ENCODE results near the gene CYP27C1. TPM values are rescaled to one million over a fixed set of nuclear protein-coding genes. Genes with fewer than 3 reads are reported as not detected.
A peak's percentile ranks its signal among the peaks of the same experiment; 100 is the strongest.

Gene CYP27C1
- total RNA-seq, 1 donor from 2014 or later, result not detected

DNA sequence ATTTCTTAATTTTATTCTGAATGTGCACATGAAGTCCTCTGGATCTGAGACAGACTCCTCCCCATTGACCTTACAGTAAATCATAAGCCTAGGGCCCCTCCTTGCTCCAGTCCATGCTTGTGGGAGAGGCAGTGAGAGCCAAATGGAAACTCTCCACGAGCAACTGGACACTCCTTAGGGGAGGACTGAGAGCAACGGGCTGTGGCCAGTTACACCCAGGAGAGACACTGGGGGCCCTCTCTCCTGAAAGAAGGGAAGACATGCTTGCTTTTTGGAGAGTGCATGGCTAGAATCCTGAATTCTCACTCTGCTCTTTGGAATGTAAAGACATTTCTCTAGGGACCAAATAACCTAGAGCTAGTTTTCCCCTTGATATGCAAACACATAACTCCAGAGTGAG, 64.2 kb downstream of the CYP27C1 start:
- Histone ChIP-seq H3K27me3 (no peaks in the 10 kb centered on the region), H3K4me3 (no peak overlapping the region), H3K9me3 (no peaks in the 10 kb centered on the region), H3K4me1 (no peaks in the 10 kb centered on the region), H3K27ac (no peak overlapping the region), H3K36me3 (no peaks in the 10 kb centered on the region)
- DNase-seq (no peak), ATAC-seq (peak; percentile 57)
- TF ChIP-seq, protein P1, sequence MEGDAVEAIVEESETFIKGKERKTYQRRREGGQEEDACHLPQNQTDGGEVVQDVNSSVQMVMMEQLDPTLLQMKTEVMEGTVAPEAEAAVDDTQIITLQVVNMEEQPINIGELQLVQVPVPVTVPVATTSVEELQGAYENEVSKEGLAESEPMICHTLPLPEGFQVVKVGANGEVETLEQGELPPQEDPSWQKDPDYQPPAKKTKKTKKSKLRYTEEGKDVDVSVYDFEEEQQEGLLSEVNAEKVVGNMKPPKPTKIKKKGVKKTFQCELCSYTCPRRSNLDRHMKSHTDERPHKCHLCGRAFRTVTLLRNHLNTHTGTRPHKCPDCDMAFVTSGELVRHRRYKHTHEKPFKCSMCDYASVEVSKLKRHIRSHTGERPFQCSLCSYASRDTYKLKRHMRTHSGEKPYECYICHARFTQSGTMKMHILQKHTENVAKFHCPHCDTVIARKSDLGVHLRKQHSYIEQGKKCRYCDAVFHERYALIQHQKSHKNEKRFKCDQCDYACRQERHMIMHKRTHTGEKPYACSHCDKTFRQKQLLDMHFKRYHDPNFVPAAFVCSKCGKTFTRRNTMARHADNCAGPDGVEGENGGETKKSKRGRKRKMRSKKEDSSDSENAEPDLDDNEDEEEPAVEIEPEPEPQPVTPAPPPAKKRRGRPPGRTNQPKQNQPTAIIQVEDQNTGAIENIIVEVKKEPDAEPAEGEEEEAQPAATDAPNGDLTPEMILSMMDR (IDR thresholded peaks at IDR 0.05), result no peak
- intact Hi-C loops (cut with DNase I), result no loop called here

DNA sequence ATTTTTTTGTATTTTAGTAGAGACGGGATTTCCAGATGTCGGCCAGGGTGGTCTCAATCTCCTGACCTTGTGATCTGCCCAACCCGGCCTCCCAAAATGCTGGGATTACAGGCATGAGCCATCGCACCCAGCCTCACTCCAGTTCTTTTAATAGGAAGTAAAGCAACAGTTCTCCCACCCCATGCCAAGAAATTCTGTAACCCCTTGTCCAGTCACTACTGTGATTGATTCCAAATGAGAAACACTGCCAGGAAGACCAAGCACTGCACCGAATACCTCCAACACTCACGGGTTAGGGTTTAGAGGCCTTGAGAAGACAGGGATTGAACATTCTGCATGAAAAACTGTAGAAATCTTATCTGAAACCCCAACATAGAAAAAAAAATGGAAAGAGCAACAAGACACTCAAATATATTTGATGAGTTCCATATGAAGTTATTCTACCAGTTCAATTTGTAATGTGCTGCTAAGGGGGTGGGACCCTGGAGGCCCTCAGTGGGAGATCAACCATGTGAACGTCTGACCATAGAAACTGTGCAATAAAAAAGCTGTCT, 65.0 kb downstream of the CYP27C1 start:
- DNase-seq (no peak), ATAC-seq (no peak)
- Histone ChIP-seq H3K4me1 (no peaks in the 10 kb centered on the region), H3K27me3 (no peaks in the 10 kb centered on the region), H3K9me3 (no peaks in the 10 kb centered on the region), H3K36me3 (no peaks in the 10 kb centered on the region), H3K27ac (no peak overlapping the region), H3K4me3 (no peak overlapping the region)
- intact Hi-C loops (cut with DNase I), result no loop called here
- TF ChIP-seq, protein P1 (IDR thresholded peaks at IDR 0.05), result no peak

DNA sequence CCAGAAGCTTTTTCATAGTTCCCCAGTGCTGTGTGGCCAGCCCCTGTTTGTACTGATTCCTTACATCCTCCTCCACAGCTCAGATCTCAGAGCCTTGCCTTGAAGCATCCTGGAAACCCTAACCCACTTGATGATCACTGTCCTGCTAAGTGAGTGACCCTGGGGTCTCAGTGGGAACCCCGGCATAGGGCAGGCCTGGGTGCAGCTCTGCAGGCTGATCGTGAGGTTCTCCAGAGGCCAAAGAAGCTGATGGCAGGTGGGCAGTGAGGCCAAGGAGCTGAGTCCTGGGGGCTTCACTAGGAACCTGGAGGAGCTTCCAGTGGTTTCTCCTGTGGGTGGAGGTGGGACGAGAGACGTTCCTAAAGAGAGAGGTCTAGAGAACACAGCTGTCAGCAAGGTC, 65.7 kb downstream of the CYP27C1 start:
- no peak for DNase-seq
- Histone ChIP-seq H3K9me3 (no peaks in the 10 kb centered on the region), H3K27ac (no peak overlapping the region), H3K4me3 (no peak overlapping the region), H3K4me1 (no peaks in the 10 kb centered on the region), H3K27me3 (no peaks in the 10 kb centered on the region), H3K36me3 (no peaks in the 10 kb centered on the region)
- no peak for ATAC-seq
- intact Hi-C loops (cut with DNase I), result no loop called here
- TF ChIP-seq, protein P1 (IDR thresholded peaks at IDR 0.05), result no peak

DNA sequence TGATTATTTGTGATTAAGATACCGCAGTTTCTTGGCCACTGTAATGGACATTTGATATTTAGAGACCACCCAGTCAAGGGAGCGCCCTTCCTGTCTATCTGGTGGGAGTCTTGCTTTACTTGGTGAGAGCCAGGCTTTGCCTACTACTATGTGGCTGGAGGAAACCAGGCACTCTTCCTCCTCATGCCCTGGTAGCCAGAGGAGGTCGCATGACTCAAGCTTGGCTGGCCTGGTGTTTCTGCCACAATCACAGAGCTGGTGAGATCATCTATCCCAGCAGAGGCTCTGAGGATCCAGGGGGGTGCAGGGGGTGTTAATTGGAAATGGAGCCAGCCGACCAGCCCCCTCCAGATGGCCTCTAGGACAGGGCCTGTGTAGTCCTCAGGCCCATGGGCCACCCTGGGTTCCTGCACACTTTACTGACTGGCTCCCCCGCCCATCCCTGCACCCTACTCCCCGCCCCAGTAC, 66.4 kb downstream of the CYP27C1 start:
- DNase-seq (no peak), ATAC-seq (peak; percentile 38)
- Histone ChIP-seq H3K4me3 (no peak overlapping the region), H3K9me3 (no peaks in the 10 kb centered on the region), H3K27ac (no peak overlapping the region), H3K27me3 (no peaks in the 10 kb centered on the region), H3K36me3 (no peaks in the 10 kb centered on the region), H3K4me1 (no peaks in the 10 kb centered on the region)
- intact Hi-C loops (cut with DNase I), result no loop called here
- TF ChIP-seq, protein P1 (IDR thresholded peaks at IDR 0.05), result no peak

DNA sequence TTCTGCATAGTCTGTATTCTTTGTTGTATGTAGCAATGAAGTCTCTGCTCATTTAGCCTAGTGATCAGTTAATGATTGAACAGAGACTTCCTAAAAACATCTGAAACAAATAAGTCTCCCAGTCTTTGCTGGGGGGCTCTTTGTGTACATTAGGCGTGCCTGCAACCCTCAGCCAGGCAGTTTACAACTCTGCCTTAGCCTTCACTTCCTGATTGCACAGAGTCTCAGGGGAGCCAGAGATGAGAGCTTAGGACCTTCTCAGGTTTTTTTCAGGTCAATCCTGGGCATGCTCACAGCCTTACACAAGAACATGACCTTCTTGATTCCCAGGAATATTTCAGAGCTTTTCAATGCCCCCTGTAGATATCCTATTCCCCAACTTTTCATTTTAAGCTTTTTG, 69.1 kb downstream of the CYP27C1 start:
- H3K9me3 ChIP-seq, result no peaks in the 10 kb centered on the region
- TF ChIP-seq, protein P1 (IDR thresholded peaks at IDR 0.05), result no peak

DNA sequence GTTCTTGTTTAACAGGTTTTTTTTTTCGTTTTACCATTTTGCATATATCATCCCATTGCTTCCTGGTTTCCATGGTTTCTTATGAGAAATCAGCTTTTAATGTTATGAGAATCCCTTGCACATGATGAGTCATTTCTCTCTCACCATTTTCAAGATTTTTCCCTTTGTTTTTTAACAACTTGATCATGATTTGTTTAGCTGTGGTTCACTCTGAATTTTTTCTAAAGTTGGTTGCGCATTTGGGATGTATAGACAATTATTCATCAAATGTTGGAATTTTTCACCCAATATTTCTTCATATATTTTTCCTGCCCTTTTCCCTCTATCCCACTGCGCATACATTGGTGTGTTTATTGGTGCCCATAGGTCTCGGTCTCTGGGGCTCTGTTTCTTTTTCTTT, 70.7 kb downstream of the CYP27C1 start:
- H3K36me3 ChIP-seq, result no peaks in the 10 kb centered on the region
- TF ChIP-seq, protein P1 (IDR thresholded peaks at IDR 0.05), result no peak
- intact Hi-C loops (cut with DNase I), result no loop called here
- H3K9me3 ChIP-seq, result no peaks in the 10 kb centered on the region
- H3K4me1 ChIP-seq, result no peaks in the 10 kb centered on the region
- H3K27ac ChIP-seq, result no peak overlapping the region
- H3K27me3 ChIP-seq, result no peaks in the 10 kb centered on the region
- no peak for DNase-seq
- no peak overlapping the region for H3K4me3 ChIP-seq
- ATAC-seq, result no peak

More for the DNA sequence above, 69.1 kb downstream of the CYP27C1 start:
- no peak for ATAC-seq
- no peaks in the 10 kb centered on the region for H3K36me3 ChIP-seq
- intact Hi-C loops (cut with DNase I), result no loop called here
- no peaks in the 10 kb centered on the region for H3K4me1 ChIP-seq
- DNase-seq, result no peak
- H3K27ac ChIP-seq, result no peak overlapping the region
- H3K4me3 ChIP-seq, result no peak overlapping the region
- H3K27me3 ChIP-seq, result no peaks in the 10 kb centered on the region
